ENCODE data around the gene PRAMEF13. TPM values are rescaled to one million over a fixed set of nuclear protein-coding genes. Genes with fewer than 3 reads are reported as not detected.
"Not testable (repeated sequence)": the region's sequence is repeated elsewhere in the genome, so short reads cannot be mapped to it uniquely, and the experiment has no call there.

Gene PRAMEF13
- total and polyA plus RNA-seq, 2 experiments from 2014 or later: not detected

DNA sequence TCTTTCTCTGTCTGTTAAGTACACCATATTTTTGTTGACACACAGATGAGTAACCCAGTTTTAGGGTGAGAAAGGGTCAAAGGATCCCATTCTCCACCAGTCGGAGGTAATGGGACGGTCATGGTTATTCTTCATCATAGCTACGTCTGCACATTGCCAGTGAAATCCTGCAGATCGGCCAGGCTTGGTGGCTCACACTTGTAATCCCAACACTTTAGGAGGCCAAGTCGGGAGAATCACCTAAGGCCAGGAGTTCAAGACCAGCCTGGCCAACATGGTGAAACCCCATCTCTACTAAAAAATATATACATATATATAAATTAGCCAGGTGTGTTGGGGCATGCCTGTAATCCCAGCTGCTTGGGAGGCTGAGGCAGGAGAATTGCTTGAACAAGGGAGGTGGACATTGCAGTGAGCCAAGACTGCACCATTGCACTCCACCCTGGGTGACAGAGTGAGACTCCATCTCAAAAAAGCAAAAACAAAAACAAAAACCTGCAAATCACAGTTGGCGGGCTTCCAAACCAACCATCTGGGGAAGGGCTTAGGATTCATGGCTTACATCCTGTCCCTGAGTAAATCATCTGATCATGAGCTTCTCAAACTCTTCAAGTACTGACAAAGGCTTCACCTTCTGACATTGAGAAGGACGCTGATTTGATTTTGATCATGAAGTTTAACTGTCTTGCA lies 30.0 kb upstream of the PRAMEF13 start:
- not testable (repeated sequence) for DNase-seq (ENCODE audit: low spot score); H3K36me3 ChIP-seq (replicated peaks; ENCODE audit: insufficient read depth, low read depth); H3K27me3 ChIP-seq; H3K27ac ChIP-seq; H2AFZ ChIP-seq; H3K4me2 ChIP-seq; H3K4me1 ChIP-seq (ENCODE audit: insufficient read depth); H3K79me2 ChIP-seq; H4K20me1 ChIP-seq (ENCODE audit: insufficient read depth, poor library complexity, severe bottlenecking); H3K4me3 ChIP-seq; H3K9me2 ChIP-seq (replicated peaks; ENCODE audit: insufficient read depth)
- WGBS (ENCODE audit: low lambda C conversion rate, missing lambda C conversion rate): 69% methylated on average over 7 of the region's 7 CpGs
- H3K9me3 ChIP-seq (ENCODE audit: low read depth): peaks cover 15% of the 10 kb centered on the region

DNA sequence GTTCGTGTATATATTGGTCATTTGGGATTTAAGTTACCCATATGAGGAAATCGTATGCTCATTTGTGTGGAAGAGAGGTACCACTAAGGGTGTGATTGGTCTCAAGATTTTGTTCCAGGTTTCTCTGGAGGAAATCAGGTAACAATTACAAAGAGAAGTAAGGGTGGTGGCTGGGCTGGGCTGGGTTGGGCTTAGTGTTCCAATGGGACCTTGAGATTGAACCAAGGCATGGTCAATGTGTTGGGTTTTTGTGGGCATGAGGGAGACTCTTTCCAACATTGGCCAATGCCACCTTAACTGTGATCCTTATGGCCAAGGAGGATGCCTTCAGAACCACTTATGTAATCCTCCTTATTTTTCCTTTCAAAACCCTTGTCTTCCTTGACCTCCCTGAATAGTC lies 29.4 kb upstream of the PRAMEF13 start:
- H3K27ac ChIP-seq; H3K4me3 ChIP-seq; H4K20me1 ChIP-seq (ENCODE audit: insufficient read depth, poor library complexity, severe bottlenecking); H3K36me3 ChIP-seq (replicated peaks; ENCODE audit: insufficient read depth, low read depth); H3K4me2 ChIP-seq; DNase-seq (ENCODE audit: low spot score); H2AFZ ChIP-seq; H3K4me1 ChIP-seq (ENCODE audit: insufficient read depth); H3K27me3 ChIP-seq; H3K9me2 ChIP-seq (replicated peaks; ENCODE audit: insufficient read depth); H3K79me2 ChIP-seq: not testable (repeated sequence)
- WGBS (ENCODE audit: low lambda C conversion rate, missing lambda C conversion rate): 83% methylated on average over 2 of the region's 2 CpGs
- H3K9me3 ChIP-seq (ENCODE audit: low read depth): peaks cover 15% of the 10 kb centered on the region

DNA sequence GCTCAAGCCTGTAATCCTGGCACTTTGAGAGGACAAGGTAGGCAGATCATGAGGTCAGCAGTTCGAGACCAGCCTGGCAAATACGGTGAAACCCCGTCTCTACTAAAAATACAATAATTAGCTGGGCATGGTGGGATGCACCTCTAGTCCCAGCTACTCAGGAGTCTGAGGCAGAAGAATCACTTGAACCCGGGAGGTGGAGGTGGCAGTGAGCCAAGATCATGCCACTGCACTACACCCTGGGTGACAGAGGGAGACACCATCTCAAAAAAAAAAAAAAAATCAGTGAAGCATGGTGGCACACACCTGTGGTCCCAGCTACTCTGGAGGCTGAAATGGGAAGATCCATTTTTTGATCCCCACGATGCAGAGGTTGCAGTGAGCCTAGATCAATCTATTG lies 28.9 kb upstream of the PRAMEF13 start:
- DNase-seq (ENCODE audit: low spot score); H3K79me2 ChIP-seq; H3K4me1 ChIP-seq (ENCODE audit: insufficient read depth); H3K4me2 ChIP-seq; H3K36me3 ChIP-seq (replicated peaks; ENCODE audit: insufficient read depth, low read depth); H2AFZ ChIP-seq; H4K20me1 ChIP-seq (ENCODE audit: insufficient read depth, poor library complexity, severe bottlenecking); H3K27ac ChIP-seq; H3K27me3 ChIP-seq; H3K4me3 ChIP-seq; H3K9me2 ChIP-seq (replicated peaks; ENCODE audit: insufficient read depth): not testable (repeated sequence)
- peaks cover 15% of the 10 kb centered on the region for H3K9me3 ChIP-seq (ENCODE audit: low read depth)
- WGBS (ENCODE audit: low lambda C conversion rate, missing lambda C conversion rate): 68% methylated on average over 5 of the region's 5 CpGs

DNA sequence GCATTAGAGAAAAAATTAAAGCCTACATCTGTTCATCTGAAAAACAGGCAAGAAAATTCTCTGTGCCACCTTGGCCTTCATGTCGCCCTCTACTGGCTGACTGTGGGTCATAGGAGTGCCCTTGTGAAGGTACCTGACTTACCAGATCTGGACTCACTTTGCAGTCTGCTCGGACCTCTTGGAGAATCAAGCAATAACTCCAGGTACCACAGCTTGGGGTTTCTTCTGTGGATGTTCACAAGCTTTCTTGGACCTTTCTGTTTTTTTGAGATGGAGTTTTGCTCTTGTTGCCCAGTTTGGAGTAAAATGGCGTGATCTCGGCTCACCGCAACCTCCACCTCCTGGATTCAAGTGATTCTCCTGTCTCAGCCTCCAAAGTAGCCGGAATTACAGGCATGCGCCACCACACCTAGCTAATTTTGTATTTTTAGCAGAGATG lies 27.2 kb upstream of the PRAMEF13 start:
- Histone ChIP-seq H3K36me3 (replicated peaks; ENCODE audit: insufficient read depth, low read depth) (no peaks in the 10 kb centered on the region), H3K27me3 (no peaks in the 10 kb centered on the region), H3K9me2 (replicated peaks; ENCODE audit: insufficient read depth) (no peaks in the 10 kb centered on the region), H2AFZ (no peak overlapping the region), H3K79me2 (no peaks in the 10 kb centered on the region), H3K27ac (no peak overlapping the region), H3K4me2 (no peak overlapping the region), H3K9me3 (ENCODE audit: low read depth) (peaks cover 10% of the 10 kb centered on the region), H3K4me1 (ENCODE audit: insufficient read depth) (no peaks in the 10 kb centered on the region), H4K20me1 (ENCODE audit: insufficient read depth, poor library complexity, severe bottlenecking) (no peaks in the 10 kb centered on the region), H3K4me3 (no peak overlapping the region)
- 69% methylated on average over 7 of the region's 7 CpGs for WGBS (ENCODE audit: low lambda C conversion rate, missing lambda C conversion rate)
- TF ChIP-seq, protein P1, sequence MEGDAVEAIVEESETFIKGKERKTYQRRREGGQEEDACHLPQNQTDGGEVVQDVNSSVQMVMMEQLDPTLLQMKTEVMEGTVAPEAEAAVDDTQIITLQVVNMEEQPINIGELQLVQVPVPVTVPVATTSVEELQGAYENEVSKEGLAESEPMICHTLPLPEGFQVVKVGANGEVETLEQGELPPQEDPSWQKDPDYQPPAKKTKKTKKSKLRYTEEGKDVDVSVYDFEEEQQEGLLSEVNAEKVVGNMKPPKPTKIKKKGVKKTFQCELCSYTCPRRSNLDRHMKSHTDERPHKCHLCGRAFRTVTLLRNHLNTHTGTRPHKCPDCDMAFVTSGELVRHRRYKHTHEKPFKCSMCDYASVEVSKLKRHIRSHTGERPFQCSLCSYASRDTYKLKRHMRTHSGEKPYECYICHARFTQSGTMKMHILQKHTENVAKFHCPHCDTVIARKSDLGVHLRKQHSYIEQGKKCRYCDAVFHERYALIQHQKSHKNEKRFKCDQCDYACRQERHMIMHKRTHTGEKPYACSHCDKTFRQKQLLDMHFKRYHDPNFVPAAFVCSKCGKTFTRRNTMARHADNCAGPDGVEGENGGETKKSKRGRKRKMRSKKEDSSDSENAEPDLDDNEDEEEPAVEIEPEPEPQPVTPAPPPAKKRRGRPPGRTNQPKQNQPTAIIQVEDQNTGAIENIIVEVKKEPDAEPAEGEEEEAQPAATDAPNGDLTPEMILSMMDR (IDR thresholded peaks at IDR 0.05; ENCODE audit: poor library complexity): no peak
- TF ChIP-seq EZH2phosphoT487 (IDR thresholded peaks at IDR 0.05; ENCODE audit: low read depth, severe bottlenecking, unreplicated experiment) (no peak), EZH2 (IDR thresholded peaks at IDR 0.05; ENCODE audit: borderline replicate concordance) (no peak)
- DNase-seq (ENCODE audit: low spot score): no peak

DNA sequence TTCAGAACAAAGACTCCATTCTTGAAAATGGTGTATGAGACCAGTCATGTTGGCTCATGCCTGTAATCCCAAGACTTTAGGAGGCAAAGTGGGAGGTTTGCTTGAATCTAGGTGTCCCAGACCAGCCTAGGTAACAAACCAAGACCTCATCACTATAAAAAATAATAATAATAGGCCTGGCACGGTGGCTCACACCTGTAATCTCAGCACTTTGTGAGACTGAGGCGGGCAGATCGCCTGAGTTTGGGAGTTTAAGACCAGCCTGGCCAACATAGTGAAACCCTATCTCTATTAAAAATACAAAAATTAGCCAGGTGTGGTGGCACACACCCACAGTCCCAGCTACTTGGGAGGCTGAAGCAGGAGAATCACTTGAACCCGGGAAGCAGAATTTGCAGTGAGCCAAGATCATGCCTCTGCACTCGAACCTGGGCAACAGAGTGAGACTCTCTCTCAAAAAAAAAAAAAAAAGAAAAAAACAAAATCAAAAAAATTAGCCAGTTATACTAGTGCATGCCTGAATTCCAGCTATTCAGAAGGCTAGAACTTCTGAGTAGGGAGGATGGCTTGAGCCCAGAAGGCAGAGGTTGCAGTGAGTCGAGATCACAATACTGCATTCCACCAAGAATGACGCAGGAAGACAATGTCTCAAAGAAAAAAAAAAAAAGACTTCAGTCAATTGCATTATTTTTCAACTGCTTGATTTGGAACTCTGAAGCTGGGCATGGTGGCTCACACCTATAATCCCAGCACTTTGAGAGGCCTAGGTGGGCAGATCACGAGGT lies 26.3 kb upstream of the PRAMEF13 start:
- not testable (repeated sequence) for DNase-seq (ENCODE audit: low spot score)

DNA sequence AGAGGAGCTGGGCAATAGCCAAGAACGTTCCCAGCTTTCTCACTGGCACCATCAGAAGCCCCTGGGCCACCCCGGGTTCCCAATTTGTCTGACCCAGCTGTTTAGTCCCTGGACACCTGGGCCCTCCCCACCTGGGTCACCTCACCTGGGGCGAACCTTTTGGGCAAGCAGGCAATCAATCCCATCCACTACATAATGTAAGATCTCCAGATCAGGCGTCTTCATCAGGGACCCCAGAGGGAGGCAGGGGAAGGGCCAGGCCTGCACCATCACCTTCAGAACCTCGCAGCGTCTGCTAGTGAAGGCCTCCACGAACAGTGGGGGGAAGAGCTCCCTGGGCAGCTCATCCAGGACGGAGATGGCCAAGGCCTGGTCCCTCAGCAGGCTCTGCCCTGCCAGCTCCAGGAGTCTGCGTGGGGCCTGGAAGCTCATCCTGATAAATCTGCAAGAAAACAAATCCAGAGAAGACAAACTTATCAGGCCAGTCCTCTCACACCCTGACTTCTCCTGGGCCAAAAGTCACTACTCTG lies 24.5 kb upstream of the PRAMEF13 start, which contains the start of gene PRAMEF18:
Gene PRAMEF18, minus strand, starts transcription at position 480 of the 530 bp plus-strand sequence. Its CDS starts 48 bp downstream, at position 432.
- not testable (repeated sequence) for H3K27me3 ChIP-seq; H3K36me3 ChIP-seq (replicated peaks; ENCODE audit: insufficient read depth, low read depth); H3K27ac ChIP-seq; H3K9me3 ChIP-seq (ENCODE audit: low read depth); H4K20me1 ChIP-seq (ENCODE audit: insufficient read depth, poor library complexity, severe bottlenecking); H3K4me3 ChIP-seq; H3K79me2 ChIP-seq; H2AFZ ChIP-seq; H3K4me2 ChIP-seq; H3K9me2 ChIP-seq (replicated peaks; ENCODE audit: insufficient read depth); DNase-seq (ENCODE audit: low spot score); H3K4me1 ChIP-seq (ENCODE audit: insufficient read depth)
- 59% methylated on average over 9 of the region's 9 CpGs for WGBS (ENCODE audit: low lambda C conversion rate, missing lambda C conversion rate)

More for the DNA sequence above, 26.3 kb upstream of the PRAMEF13 start:
- H3K27ac ChIP-seq; H4K20me1 ChIP-seq (ENCODE audit: insufficient read depth, poor library complexity, severe bottlenecking); H3K36me3 ChIP-seq (replicated peaks; ENCODE audit: insufficient read depth, low read depth); H2AFZ ChIP-seq; H3K9me3 ChIP-seq (ENCODE audit: low read depth); H3K4me2 ChIP-seq; H3K27me3 ChIP-seq; H3K9me2 ChIP-seq (replicated peaks; ENCODE audit: insufficient read depth); H3K79me2 ChIP-seq; H3K4me3 ChIP-seq; H3K4me1 ChIP-seq (ENCODE audit: insufficient read depth): not testable (repeated sequence)
- 65% methylated on average over 8 of the region's 8 CpGs for WGBS (ENCODE audit: low lambda C conversion rate, missing lambda C conversion rate)

Data from hepatocyte (in vitro differentiated cells).